CD4-positive, alpha-beta T cell (primary cell): Measurements from ENCODE around the gene ZNF304. TPM values are rescaled to one million over a fixed set of nuclear protein-coding genes. Genes with fewer than 3 reads are reported as not detected.

Experiments used
- ATAC-seq: fragments of 200-7000 bp; cut with Tn5 transposase; one replicate; pipeline ENCODE4 v1.10.0; 2022; ENCODE audit warnings: mild to moderate bottlenecking; ENCODE audit not compliant: poor library complexity
- CTCF ChIA-PET: fragments of 350-600 bp; sonication (Branson Sonifier 250); formaldehyde crosslinking; loops from one replicate; lab custom pipeline; 2021; ENCODE audit warnings: antibody characterized with exemption, inconsistent platforms; lab: Charles Lee
- POLR2A ChIA-PET: fragments of 350-600 bp; sonication (Branson Sonifier 250); formaldehyde crosslinking; loops from one replicate; lab custom pipeline; 2021; ENCODE audit warnings: antibody characterized with exemption, inconsistent platforms; lab: Charles Lee
- DNase-seq, 14 experiments: peaks; one replicate each; pipeline ENCODE4 v3.0.0-alpha.2; 2013 to 2020; ENCODE audit warnings: mixed read lengths in 2 of 14
- H3K27ac ChIP-seq, 2 donors: one replicate each; pipeline versions ENCODE4 v1.5.1 to v1.7.0; 2013; ENCODE audit warnings: low read length in 2 of 2, low read depth in 1 of 2, mild to moderate bottlenecking in 1 of 2
- H3K27me3 ChIP-seq, 2 experiments: 1 replicate in 1 of 2; 2 replicates in 1 of 2; pipeline versions ENCODE4 v1.6.1 to v1.7.0; 2013; ENCODE audit warnings: low read length in 2 of 2, control low read depth in 1 of 2, mild to moderate bottlenecking in 1 of 2, moderate library complexity in 1 of 2; ENCODE audit not compliant: insufficient read depth in 2 of 2, control insufficient read depth in 1 of 2
- H3K36me3 ChIP-seq: one replicate; pipeline ENCODE4 v1.6.1; 2013; ENCODE audit warnings: low read length, control low read depth; ENCODE audit not compliant: insufficient read depth
- H3K4me1 ChIP-seq: one replicate; pipeline ENCODE4 v1.6.1; 2013; ENCODE audit warnings: low read length, control low read depth; ENCODE audit not compliant: insufficient read depth
- H3K4me3 ChIP-seq: one replicate; pipeline ENCODE4 v1.5.1; 2013; ENCODE audit warnings: mild to moderate bottlenecking, low read length, moderate library complexity
- H3K9me3 ChIP-seq, 2 experiments: 1 replicate in 1 of 2; 2 replicates in 1 of 2; pipeline versions ENCODE4 v1.6.1 to v1.7.0; 2013; ENCODE audit warnings: low read length in 2 of 2, mild to moderate bottlenecking in 2 of 2, control low read depth in 1 of 2, moderate library complexity in 1 of 2; ENCODE audit not compliant: control insufficient read depth in 1 of 2, insufficient read depth in 1 of 2
- H3K27ac Mint-ChIP-seq: one replicate; pipeline ENCODE4 v1.8.0; 2020; ENCODE audit warnings: mixed read lengths
- H3K27me3 Mint-ChIP-seq: one replicate; pipeline ENCODE4 v1.8.0; 2021; ENCODE audit warnings: mixed read lengths
- H3K36me3 Mint-ChIP-seq: one replicate; pipeline ENCODE4 v1.8.0; 2021; ENCODE audit warnings: low read depth, mixed read lengths
- H3K4me1 Mint-ChIP-seq: one replicate; pipeline ENCODE4 v1.8.0; 2021; ENCODE audit warnings: low read depth, mixed read lengths
- H3K4me3 Mint-ChIP-seq: one replicate; pipeline ENCODE4 v1.8.0; 2020; ENCODE audit warnings: mild to moderate bottlenecking, mixed read lengths
- H3K9me3 Mint-ChIP-seq: one replicate; pipeline ENCODE4 v1.8.0; 2020; ENCODE audit warnings: mixed read lengths
- CTCF ChIP-seq: fragments of 200-600 bp; IDR thresholded peaks from one replicate; pipeline ENCODE4 v1.8.0; 2022; ENCODE audit warnings: antibody characterized with exemption, mild to moderate bottlenecking
- intact Hi-C, 2 experiments: fragments of 100-400 bp; cut with DNase I in 1 of 2; cut with micrococcal nuclease in 1 of 2; formaldehyde crosslinking; loops; one replicate each; pipeline versions ENCODE4 v1.15.1 to v1.9.0; 2023 to 2025; cut with DNase I, micrococcal nuclease
- total RNA-seq, 174 experiments: library from RNA in 2 of 174; stranded (reverse) in 2 of 174; gene quantifications; one replicate each; pipeline ENCODE4 v1.2.3 and lab custom pipeline; 2021 to 2026

ZNF304 gene
- total RNA-seq, 2 experiments from 2014 or later: 4.9 to 5.4 TPM

GRCh38 chr19:57324992-57325391, 26.1 kb upstream of the ZNF304 start:
- DNase-seq (no peak), ATAC-seq (no peak)
- H3K27ac Mint-ChIP-seq: no peak overlapping the region
- peaks cover 17% of the 10 kb centered on the region for H3K9me3 Mint-ChIP-seq
- Histone ChIP-seq H3K27ac (no peak overlapping the region), H3K4me1 (peaks cover 20% of the 10 kb centered on the region), H3K4me3 (no peak overlapping the region), H3K36me3 (peaks cover 56% of the 10 kb centered on the region), H3K9me3 (peaks cover 69 to 70% of the 10 kb centered on the region in 2 experiments), H3K27me3 (no peaks in the 10 kb centered on the region)
- H3K4me1 Mint-ChIP-seq: peaks cover 26% of the 10 kb centered on the region
- peaks cover 99% of the 10 kb centered on the region for H3K36me3 Mint-ChIP-seq
- intact Hi-C loops: loop anchor here in 1 of 2 experiments (5.0 kb wide), 2 partner anchors 37 to 43 kb away; partner anchors contain the start of genes TRAPPC2B, ZNF460 and ZNF547
- TF ChIP-seq CTCF: no peak
- no peak overlapping the region for H3K4me3 Mint-ChIP-seq
- POLR2A ChIA-PET: no interaction called here
- no peaks in the 10 kb centered on the region for H3K27me3 Mint-ChIP-seq
- CTCF ChIA-PET: no interaction called here

DNA sequence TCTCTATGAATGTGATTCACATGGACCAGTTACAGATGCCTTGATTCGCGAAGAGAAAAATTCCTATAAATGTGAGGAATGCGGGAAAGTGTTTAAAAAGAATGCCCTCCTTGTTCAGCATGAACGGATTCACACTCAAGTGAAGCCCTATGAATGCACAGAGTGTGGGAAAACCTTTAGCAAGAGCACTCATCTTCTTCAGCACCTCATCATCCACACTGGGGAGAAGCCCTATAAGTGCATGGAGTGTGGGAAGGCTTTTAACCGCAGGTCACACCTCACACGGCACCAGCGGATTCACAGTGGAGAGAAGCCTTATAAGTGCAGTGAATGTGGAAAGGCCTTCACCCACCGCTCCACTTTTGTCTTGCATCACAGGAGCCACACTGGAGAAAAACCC, 23.1 kb upstream of the ZNF304 start:
- peaks cover 56% of the 10 kb centered on the region for H3K36me3 ChIP-seq
- no peak overlapping the region for H3K27ac Mint-ChIP-seq
- no peaks in the 10 kb centered on the region for H3K4me1 ChIP-seq
- peaks cover 72 to 76% of the 10 kb centered on the region in 2 experiments for H3K9me3 ChIP-seq
- H3K9me3 Mint-ChIP-seq: peaks cover 10% of the 10 kb centered on the region
- ChIA-PET CTCF (no interaction called here), POLR2A (no interaction called here)
- no peaks in the 10 kb centered on the region for H3K27me3 ChIP-seq
- H3K4me3 ChIP-seq: no peak overlapping the region
- H3K4me1 Mint-ChIP-seq: no peaks in the 10 kb centered on the region
- no peak for DNase-seq
- no peak for ATAC-seq
- H3K36me3 Mint-ChIP-seq: peaks cover 96% of the 10 kb centered on the region
- no peak overlapping the region for H3K4me3 Mint-ChIP-seq
- no peak overlapping the region for H3K27ac ChIP-seq
- intact Hi-C loops: no loop called here
- no peaks in the 10 kb centered on the region for H3K27me3 Mint-ChIP-seq
- TF ChIP-seq CTCF: no peak

DNA sequence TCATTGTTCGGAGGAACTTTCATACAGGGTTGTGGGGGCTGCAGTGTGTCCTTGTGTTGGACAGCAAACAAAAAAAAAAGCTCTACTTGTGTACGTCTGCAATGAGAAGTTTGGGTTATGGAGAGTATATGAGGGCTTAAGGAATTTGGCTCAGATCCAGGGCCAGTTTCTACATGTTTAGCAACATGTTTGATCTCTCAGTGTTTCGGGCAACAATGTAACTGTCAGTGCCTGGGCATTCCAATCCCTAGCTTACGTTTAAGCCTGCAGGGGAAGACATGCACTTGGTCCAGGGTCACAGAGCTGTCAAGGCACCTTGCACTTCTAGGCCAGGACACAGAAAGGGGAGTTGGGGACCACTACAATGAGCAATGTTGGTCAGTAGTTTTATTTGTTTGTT, 16.9 kb upstream of the ZNF304 start:
- Histone ChIP-seq H3K27me3 (no peaks in the 10 kb centered on the region), H3K27ac (no peak overlapping the region), H3K36me3 (no peaks in the 10 kb centered on the region), H3K4me1 (no peaks in the 10 kb centered on the region), H3K4me3 (no peak overlapping the region), H3K9me3 (peaks cover 28 to 55% of the 10 kb centered on the region in 2 experiments)
- TF ChIP-seq CTCF: no peak
- Mint-ChIP-seq H3K36me3 (peaks cover 71% of the 10 kb centered on the region), H3K27me3 (no peaks in the 10 kb centered on the region), H3K27ac (no peak overlapping the region), H3K4me1 (no peaks in the 10 kb centered on the region), H3K4me3 (no peak overlapping the region), H3K9me3 (peaks cover 2% of the 10 kb centered on the region)
- ChIA-PET POLR2A (no interaction called here), CTCF (no interaction called here)
- ATAC-seq (no peak), DNase-seq (no peak)
- intact Hi-C loops: no loop called here
